ENCODE measurements around the gene ESPN.

DNA sequence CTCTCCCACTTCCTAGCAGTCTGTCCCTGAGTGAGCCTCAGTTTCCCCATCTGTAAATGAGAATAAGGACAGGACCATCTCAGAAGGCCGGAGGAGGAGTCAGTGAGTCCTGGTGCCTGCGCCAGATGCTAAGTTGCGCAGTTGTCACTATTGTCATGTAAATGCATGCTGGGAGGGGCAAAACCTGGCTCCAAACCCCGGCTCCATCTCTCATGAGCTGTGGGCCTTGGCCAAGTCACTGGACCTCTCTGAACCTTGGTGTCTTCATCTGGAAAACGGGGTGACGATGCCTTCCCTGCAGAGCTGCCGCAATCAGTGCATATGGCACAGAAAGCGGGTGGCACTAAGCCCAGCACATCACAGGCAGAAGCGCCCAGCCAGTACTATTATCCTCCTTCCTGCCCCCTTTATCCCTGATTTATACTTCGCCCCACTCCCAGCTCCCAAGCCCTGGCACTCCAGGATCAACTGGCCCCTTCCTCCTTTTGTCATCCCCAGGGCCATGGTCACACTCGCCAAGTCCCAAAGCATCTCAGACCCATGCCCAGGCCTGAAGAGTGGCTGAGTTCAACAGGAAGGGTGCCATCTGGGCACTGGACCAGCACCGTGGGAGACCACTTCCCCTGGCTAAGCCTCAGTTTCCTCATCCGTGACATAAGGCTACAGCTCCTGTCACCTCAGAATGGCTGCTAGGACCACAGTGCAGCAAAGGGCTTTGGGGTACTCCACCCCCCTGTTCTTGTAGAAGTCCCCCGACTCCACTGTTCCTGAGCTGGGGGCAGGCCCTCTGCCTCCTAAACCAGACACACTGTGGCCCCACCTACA is 71.2 kb downstream of the ESPN start:
- TF ChIP-seq, protein P1, sequence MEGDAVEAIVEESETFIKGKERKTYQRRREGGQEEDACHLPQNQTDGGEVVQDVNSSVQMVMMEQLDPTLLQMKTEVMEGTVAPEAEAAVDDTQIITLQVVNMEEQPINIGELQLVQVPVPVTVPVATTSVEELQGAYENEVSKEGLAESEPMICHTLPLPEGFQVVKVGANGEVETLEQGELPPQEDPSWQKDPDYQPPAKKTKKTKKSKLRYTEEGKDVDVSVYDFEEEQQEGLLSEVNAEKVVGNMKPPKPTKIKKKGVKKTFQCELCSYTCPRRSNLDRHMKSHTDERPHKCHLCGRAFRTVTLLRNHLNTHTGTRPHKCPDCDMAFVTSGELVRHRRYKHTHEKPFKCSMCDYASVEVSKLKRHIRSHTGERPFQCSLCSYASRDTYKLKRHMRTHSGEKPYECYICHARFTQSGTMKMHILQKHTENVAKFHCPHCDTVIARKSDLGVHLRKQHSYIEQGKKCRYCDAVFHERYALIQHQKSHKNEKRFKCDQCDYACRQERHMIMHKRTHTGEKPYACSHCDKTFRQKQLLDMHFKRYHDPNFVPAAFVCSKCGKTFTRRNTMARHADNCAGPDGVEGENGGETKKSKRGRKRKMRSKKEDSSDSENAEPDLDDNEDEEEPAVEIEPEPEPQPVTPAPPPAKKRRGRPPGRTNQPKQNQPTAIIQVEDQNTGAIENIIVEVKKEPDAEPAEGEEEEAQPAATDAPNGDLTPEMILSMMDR (IDR thresholded peaks at IDR 0.05; ENCODE audit: poor library complexity), result no peak
- TF ChIP-seq EZH2 (IDR thresholded peaks at IDR 0.05; ENCODE audit: borderline replicate concordance) (no peak), EZH2phosphoT487 (IDR thresholded peaks at IDR 0.05; ENCODE audit: low read depth, severe bottlenecking, unreplicated experiment) (no peak)
